ENCODE measurements around the gene ARMH3. TPM values are rescaled to one million over a fixed set of nuclear protein-coding genes. Genes with fewer than 3 reads are reported as not detected.

ARMH3 gene
- total RNA-seq, 1 experiment from 2014 or later: 12.8 TPM

DNA sequence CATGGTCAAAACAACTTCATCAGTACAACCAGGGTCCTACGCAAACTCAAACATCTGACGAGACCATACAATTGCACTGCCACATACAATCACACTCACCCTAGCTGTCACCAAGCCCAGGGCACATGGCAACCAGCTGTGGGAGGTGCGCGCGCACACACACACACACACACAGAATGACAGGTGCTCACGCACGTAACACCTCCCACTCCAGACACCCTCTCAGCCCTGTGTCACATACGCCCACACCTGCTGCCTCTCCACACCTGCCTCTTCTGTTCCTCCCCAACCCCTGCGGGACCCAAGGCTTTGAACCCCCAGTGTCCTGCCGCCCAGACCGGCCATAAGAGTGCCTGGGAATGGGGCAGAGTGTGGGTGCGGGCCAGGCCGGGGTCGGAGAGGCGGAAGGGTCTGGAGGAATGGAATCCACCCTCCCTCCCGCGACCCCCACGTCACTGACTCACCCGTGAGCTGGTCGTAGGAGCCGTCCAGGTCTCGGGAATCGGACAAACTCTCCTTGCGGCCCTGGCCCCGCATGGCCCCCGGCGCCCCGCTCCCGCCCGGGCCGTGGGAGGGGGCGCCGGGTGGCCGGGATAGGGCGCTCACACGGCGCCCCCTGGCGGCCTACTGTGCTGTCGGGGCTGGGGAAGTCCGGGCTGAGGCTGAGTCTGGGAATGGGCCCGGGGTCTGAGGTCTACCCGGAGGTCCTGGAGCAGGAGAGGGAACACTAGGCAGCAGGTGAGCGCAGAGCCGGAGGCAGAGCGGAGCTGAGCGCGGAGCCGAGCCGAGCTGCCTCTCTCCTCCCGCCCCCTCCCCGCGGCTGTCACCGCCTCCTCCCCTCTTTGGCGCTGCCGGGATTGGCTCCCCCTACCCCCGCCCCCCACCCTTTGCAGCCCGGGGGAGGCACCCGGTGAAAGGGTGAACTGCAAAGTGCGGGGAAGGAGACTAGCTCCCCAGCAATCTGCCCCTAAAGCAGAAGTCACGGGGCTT, 212.6 kb downstream of the ARMH3 start, which contains the start of gene KCNIP2:
Gene KCNIP2 (minus strand): TSS at position 769 of the 990 bp plus-strand sequence. CDS start 232 bp downstream, at position 537.
- POLR2A ChIA-PET (ENCODE audit: unreplicated experiment): interaction anchor here (0.7 kb wide), 1 partner anchor 632 kb away, joined by 3 read pairs; no protein-coding TSS in a partner anchor
- H3F3A ChIP-seq (ENCODE audit: insufficient read depth, low read depth): no peaks in the 10 kb centered on the region
- H3K4me1 ChIP-seq (replicated peaks; ENCODE audit: insufficient read depth): no peaks in the 10 kb centered on the region
- H3K9me2 ChIP-seq (ENCODE audit: insufficient read depth): no peaks in the 10 kb centered on the region
- CTCF ChIA-PET: no interaction called here
- intact Hi-C loops (cut with micrococcal nuclease; ENCODE audit: unreplicated experiment): no loop called here
- H3K4me3 ChIP-seq: no peak within 1 kb of the TSS
- H3K36me3 ChIP-seq (ENCODE audit: low read depth): no peaks in the 10 kb centered on the region
- no peak within 1 kb of the TSS for H3K4me2 ChIP-seq
- H4K20me1 ChIP-seq (ENCODE audit: insufficient read depth): no peaks in the 10 kb centered on the region
- TF ChIP-seq EZH2 (IDR thresholded peaks at IDR 0.05; ENCODE audit: low read depth): no peak
- TF ChIP-seq, protein P1, sequence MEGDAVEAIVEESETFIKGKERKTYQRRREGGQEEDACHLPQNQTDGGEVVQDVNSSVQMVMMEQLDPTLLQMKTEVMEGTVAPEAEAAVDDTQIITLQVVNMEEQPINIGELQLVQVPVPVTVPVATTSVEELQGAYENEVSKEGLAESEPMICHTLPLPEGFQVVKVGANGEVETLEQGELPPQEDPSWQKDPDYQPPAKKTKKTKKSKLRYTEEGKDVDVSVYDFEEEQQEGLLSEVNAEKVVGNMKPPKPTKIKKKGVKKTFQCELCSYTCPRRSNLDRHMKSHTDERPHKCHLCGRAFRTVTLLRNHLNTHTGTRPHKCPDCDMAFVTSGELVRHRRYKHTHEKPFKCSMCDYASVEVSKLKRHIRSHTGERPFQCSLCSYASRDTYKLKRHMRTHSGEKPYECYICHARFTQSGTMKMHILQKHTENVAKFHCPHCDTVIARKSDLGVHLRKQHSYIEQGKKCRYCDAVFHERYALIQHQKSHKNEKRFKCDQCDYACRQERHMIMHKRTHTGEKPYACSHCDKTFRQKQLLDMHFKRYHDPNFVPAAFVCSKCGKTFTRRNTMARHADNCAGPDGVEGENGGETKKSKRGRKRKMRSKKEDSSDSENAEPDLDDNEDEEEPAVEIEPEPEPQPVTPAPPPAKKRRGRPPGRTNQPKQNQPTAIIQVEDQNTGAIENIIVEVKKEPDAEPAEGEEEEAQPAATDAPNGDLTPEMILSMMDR (conservative IDR thresholded peaks at IDR 0.05): no peak
- DNase-seq: no peak
- no peaks in the 10 kb centered on the region for H3K27me3 ChIP-seq (ENCODE audit: insufficient read depth, low read depth)
- H3K79me2 ChIP-seq (ENCODE audit: low read depth): no peaks in the 10 kb centered on the region
- H2AFZ ChIP-seq: no peak within 1 kb of the TSS
- no peak within 1 kb of the TSS for H3K27ac ChIP-seq
- BruUV-seq (replicated peaks): no TSS peak
- H3K9me3 ChIP-seq (ENCODE audit: insufficient read depth, low read depth): no peaks in the 10 kb centered on the region

DNA sequence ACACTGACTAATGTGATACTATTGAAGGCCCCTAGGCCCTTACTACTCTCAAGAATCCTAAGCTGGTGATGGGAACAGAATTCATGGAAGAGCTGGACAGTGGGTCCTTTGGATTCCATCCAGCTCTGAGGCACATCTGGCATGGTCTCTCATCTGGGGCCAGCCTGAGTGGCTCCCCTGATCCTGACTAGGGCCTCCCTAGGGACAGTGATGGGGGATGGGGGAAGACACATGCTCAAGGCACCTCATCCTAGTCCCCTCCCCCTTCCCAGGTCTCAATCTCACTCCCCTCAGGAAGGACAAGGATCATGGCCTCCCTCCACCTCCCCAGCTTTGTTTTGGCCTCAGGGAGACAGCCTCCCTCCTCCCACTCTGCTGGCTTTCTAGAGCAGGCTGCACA, 214.1 kb downstream of the ARMH3 start:
- DNase-seq: no peak
- Histone ChIP-seq H2AFZ (no peak overlapping the region), H3K4me2 (no peak overlapping the region), H3K9me3 (ENCODE audit: insufficient read depth, low read depth) (no peaks in the 10 kb centered on the region), H3K27ac (no peak overlapping the region), H3K4me3 (no peak overlapping the region), H3K9me2 (ENCODE audit: insufficient read depth) (no peaks in the 10 kb centered on the region), H3K79me2 (ENCODE audit: low read depth) (no peaks in the 10 kb centered on the region), H3K27me3 (ENCODE audit: insufficient read depth, low read depth) (no peaks in the 10 kb centered on the region), H3F3A (ENCODE audit: insufficient read depth, low read depth) (no peaks in the 10 kb centered on the region), H3K4me1 (replicated peaks; ENCODE audit: insufficient read depth) (no peaks in the 10 kb centered on the region), H4K20me1 (ENCODE audit: insufficient read depth) (no peaks in the 10 kb centered on the region), H3K36me3 (ENCODE audit: low read depth) (no peaks in the 10 kb centered on the region)
- POLR2A ChIA-PET (ENCODE audit: unreplicated experiment): no interaction called here
- intact Hi-C loops (cut with micrococcal nuclease; ENCODE audit: unreplicated experiment): no loop called here
- CTCF ChIA-PET: interaction anchor here (0.5 to 3.0 kb wide), 3 partner anchors 25 to 168 kb away, joined by 8 to 14 read pairs (median 8); no protein-coding TSS in a partner anchor
- BruUV-seq (replicated peaks): no TSS peak
- no peak for TF ChIP-seq EZH2 (IDR thresholded peaks at IDR 0.05; ENCODE audit: low read depth)
- TF ChIP-seq, protein P1 (conservative IDR thresholded peaks at IDR 0.05): no peak

DNA sequence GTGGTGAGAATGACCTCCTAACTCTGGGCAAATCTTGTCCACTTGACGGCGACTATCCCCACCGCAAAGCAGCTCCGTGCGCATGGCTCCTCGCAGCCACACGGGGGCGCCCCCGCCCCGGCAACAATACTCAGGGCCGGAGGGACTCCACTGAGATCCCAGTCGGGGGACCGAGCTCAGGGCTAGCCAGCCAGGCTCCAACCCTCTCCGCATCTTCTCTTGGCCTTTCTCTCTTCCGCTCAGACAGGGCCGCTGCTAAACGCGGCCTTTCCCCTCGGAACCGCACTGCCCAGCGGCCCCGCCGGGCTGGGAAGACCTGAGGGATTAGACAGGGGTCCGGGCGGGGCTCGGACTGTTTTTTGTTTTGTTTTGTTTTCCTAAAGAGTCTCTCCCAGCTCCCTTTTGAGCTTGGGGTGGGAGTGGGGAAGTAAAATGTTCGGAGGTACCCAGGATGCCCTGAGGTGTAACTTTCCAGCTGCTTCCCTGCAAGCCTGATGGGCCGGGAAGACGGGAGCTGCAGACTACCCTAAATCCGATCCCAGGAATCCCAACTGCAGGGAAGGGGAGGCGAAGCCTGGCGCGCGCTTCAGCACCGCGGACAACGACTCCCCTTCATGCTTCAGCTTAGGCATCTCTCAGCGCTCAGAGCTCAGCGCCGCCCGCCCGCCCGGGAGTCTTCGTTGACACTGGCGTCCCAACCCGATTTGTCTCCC, 215.1 kb downstream of the ARMH3 start:
- Histone ChIP-seq H4K20me1 (ENCODE audit: insufficient read depth) (no peaks in the 10 kb centered on the region), H3F3A (ENCODE audit: insufficient read depth, low read depth) (no peaks in the 10 kb centered on the region), H3K36me3 (ENCODE audit: low read depth) (no peaks in the 10 kb centered on the region), H3K27me3 (ENCODE audit: insufficient read depth, low read depth) (no peaks in the 10 kb centered on the region), H3K27ac (no peak overlapping the region), H3K79me2 (ENCODE audit: low read depth) (no peaks in the 10 kb centered on the region), H3K4me3 (no peak overlapping the region), H3K9me3 (ENCODE audit: insufficient read depth, low read depth) (no peaks in the 10 kb centered on the region), H3K9me2 (ENCODE audit: insufficient read depth) (no peaks in the 10 kb centered on the region), H2AFZ (no peak overlapping the region), H3K4me1 (replicated peaks; ENCODE audit: insufficient read depth) (no peaks in the 10 kb centered on the region), H3K4me2 (peak overlapping the region; percentile 28; the same call in 1 of the 2 replicates)
- intact Hi-C loops (cut with micrococcal nuclease; ENCODE audit: unreplicated experiment): loop anchor here (1.0 kb wide), 2 partner anchors 168 to 232 kb away; no protein-coding TSS in a partner anchor
- DNase-seq: peak; percentile 41 to 67
- TF ChIP-seq EZH2 (IDR thresholded peaks at IDR 0.05; ENCODE audit: low read depth): no peak
- TF ChIP-seq, protein P1 (conservative IDR thresholded peaks at IDR 0.05): peak; percentile 85
- CTCF ChIA-PET: interaction anchor here (0.5 to 3.0 kb wide), 9 partner anchors 8 to 672 kb away, joined by 3 to 14 read pairs (median 5); no protein-coding TSS in a partner anchor
- POLR2A ChIA-PET (ENCODE audit: unreplicated experiment): no interaction called here
- BruUV-seq (replicated peaks): no TSS peak

Measured in PC-9 (cell line).